Aorta (tissue), 5 donors: ENCODE measurements around the gene TXNRD2. TPM values are rescaled to one million over a fixed set of nuclear protein-coding genes. Genes with fewer than 3 reads are reported as not detected.

Source experiments
- ATAC-seq: fragments of 200-7000 bp; cut with Tn5 transposase; one replicate; pipeline ENCODE4 v1.9.1; 2022; ENCODE audit warnings: moderate library complexity; ENCODE audit not compliant: low FRiP score
- DNase-seq, 2 donors: peaks; one replicate each; pipeline ENCODE4 v3.0.0-alpha.2; 2020
- H3K27ac ChIP-seq, 2 donors: one replicate each; pipeline ENCODE4 v1.5.1; 2013; ENCODE audit warnings: low read length in 2 of 2, mild to moderate bottlenecking in 2 of 2, moderate library complexity in 2 of 2, control low read depth in 1 of 2, inconsistent platforms in 1 of 2, low read depth in 1 of 2
- H3K27me3 ChIP-seq, 2 donors: one replicate each; pipeline ENCODE4 v1.6.1; 2013; ENCODE audit warnings: control low read depth in 1 of 2, low read length in 1 of 2, mild to moderate bottlenecking in 1 of 2, moderate library complexity in 1 of 2; ENCODE audit not compliant: insufficient read depth in 2 of 2, control insufficient read depth in 1 of 2
- H3K36me3 ChIP-seq, 2 donors: one replicate each; pipeline ENCODE4 v1.6.1; 2013; ENCODE audit warnings: control low read depth in 1 of 2, low read length in 1 of 2, mild to moderate bottlenecking in 1 of 2; ENCODE audit not compliant: insufficient read depth in 2 of 2, control insufficient read depth in 1 of 2
- H3K4me1 ChIP-seq, 2 donors: one replicate each; pipeline ENCODE4 v1.6.1; 2013; ENCODE audit warnings: low read length in 2 of 2, control low read depth in 1 of 2, mild to moderate bottlenecking in 1 of 2, moderate library complexity in 1 of 2; ENCODE audit not compliant: insufficient read depth in 2 of 2, control insufficient read depth in 1 of 2
- H3K4me3 ChIP-seq, 2 donors: one replicate each; pipeline ENCODE4 v1.5.1; 2013; ENCODE audit warnings: low read length in 2 of 2, control low read depth in 1 of 2, mild to moderate bottlenecking in 1 of 2
- H3K9me3 ChIP-seq: one replicate; pipeline ENCODE4 v1.6.1; 2013; ENCODE audit warnings: mild to moderate bottlenecking, low read length; ENCODE audit not compliant: control insufficient read depth
- WGBS, 2 donors: extraction: QIAGEN DNeasy Blood & Tissue Kit; methylation state at CpG; one replicate each; pipeline ENCODE4 v1.1.7; 2013; 5-methylcytosine and 5-hydroxymethylcytosine counted together
- intact Hi-C, 2 donors: fragments of 100-400 bp; cut with DNase I; formaldehyde crosslinking; loops; one replicate each; pipeline versions ENCODE4 v1.14.2 to v1.15.0; 2022
- long read RNA-seq, 2 donors: library from polyadenylated mRNA; unstranded; transcript quantifications; one replicate each; pipeline ENCODE4 v2.0.0, GENCODE V29; 2020 to 2021
- polyA plus RNA-seq, 2 donors: library from polyadenylated mRNA; stranded (reverse); fragments of 200-250 nt; gene quantifications; one replicate each; pipeline ENCODE4 v1.2.3, GENCODE V29; 2013
- total RNA-seq, 2 donors: library from RNA; stranded (reverse); fragmentation: NEBNext Ultra II Directional; extraction: Animal tissue kit (Norgen Biotek cat#: 25700); gene quantifications; one replicate each; pipeline ENCODE4 v1.2.1, GENCODE V29; 2021
- donor health status: healthy with polysubstance abuse.
- donor health status: Bipolar disorder and iron deficiency.
- donor health status: DM: no; HTN: no; CAD: no.
- donor health status: DM: no; HTN: no; CAD: no.
- donor health status: DM: yes; HTN: yes; CAD: no.

Gene TXNRD2
- 10 to 100 TPM; 21.0 to 29.5 TPM for total RNA-seq
- polyA plus RNA-seq, result 10 to 100 TPM; 13.3 to 59.0 TPM
- long read RNA-seq, donor 1, partial matches to known transcripts, result 10 of 41 reads
- long read RNA-seq, donor 1, other reads (novel, unspliced or antisense), result 29 of 41 reads
- long read RNA-seq, donor 2, partial matches to known transcripts, result 4 of 16 reads
- long read RNA-seq, donor 2, other reads (novel, unspliced or antisense), result 10 of 16 reads

GRCh38 chr22:19941365-19942082, at the start of gene TXNRD2, which contains the start of gene COMT:
TSS of gene TXNRD2 (minus strand) at chr22:19941818. CDS start at chr22:19941803, 15 bp downstream.
TSS of gene COMT (plus strand) at chr22:19941772. CDS start at chr22:19962527, 20,755 bp downstream.
- DNase-seq, result peak; percentile 84 to 92
- no peaks in the 10 kb centered on the region for H3K9me3 ChIP-seq
- peak within 1 kb of the TSS; percentile 54 to 92 for H3K4me3 ChIP-seq
- H3K27ac ChIP-seq, result peak within 1 kb of the TSS; percentile 94 to 97
- H3K36me3 ChIP-seq, result no peaks in the 10 kb centered on the region
- 0 to 1% methylated on average over 54 to 63 of the region's 63 CpGs for WGBS, 2 donors
- peak; percentile 92 for ATAC-seq
- intact Hi-C loops, result no loop called here
- no peaks in the 10 kb centered on the region for H3K27me3 ChIP-seq
- H3K4me1 ChIP-seq, result peaks cover 2 to 6% of the 10 kb centered on the region in 2 donors

GRCh38 chr22:19991395-19991644, 49.7 kb upstream of the TXNRD2 start:
- DNase-seq (no peak), ATAC-seq (peak; percentile 49)
- H3K4me1 ChIP-seq, result no peaks in the 10 kb centered on the region
- no peaks in the 10 kb centered on the region for H3K9me3 ChIP-seq
- intact Hi-C loops, result no loop called here
- no peaks in the 10 kb centered on the region for H3K36me3 ChIP-seq
- H3K4me3 ChIP-seq, result no peak overlapping the region
- H3K27me3 ChIP-seq, result no peaks in the 10 kb centered on the region
- peak overlapping the region; percentile 10 to 72 for H3K27ac ChIP-seq

GRCh38 chr22:19990609-19991394, 49.2 kb upstream of the TXNRD2 start:
- H3K27ac ChIP-seq, result peak overlapping the region; percentile 10 to 72
- no peaks in the 10 kb centered on the region for H3K27me3 ChIP-seq
- H3K4me3 ChIP-seq, result no peak overlapping the region
- WGBS, 2 donors, result 71 to 82% methylated on average over 20 of the region's 20 CpGs
- H3K36me3 ChIP-seq, result no peaks in the 10 kb centered on the region
- intact Hi-C loops, result no loop called here
- DNase-seq (peak in 1 of 2 donors; percentile 74), ATAC-seq (no peak)
- H3K9me3 ChIP-seq, result no peaks in the 10 kb centered on the region
- no peaks in the 10 kb centered on the region for H3K4me1 ChIP-seq

- H3K27ac ChIP-seq, result peak overlapping the region in 1 of 2 donors; percentile 72
- WGBS, 2 donors, result 50 to 94% methylated on average over 2 of the region's 2 CpGs
- DNase-seq (peak in 1 of 2 donors; percentile 67), ATAC-seq (no peak)
- no peaks in the 10 kb centered on the region for H3K27me3 ChIP-seq
- no peaks in the 10 kb centered on the region for H3K9me3 ChIP-seq
- no peaks in the 10 kb centered on the region for H3K36me3 ChIP-seq
- intact Hi-C loops, result no loop called here
- H3K4me1 ChIP-seq, result no peaks in the 10 kb centered on the region
- H3K4me3 ChIP-seq, result no peak overlapping the region
These were observed 48.6 kb upstream of the TXNRD2 start for GRCh38 chr22:19990188-19990587.

- ATAC-seq (no peak), DNase-seq (no peak)
- Histone ChIP-seq H3K27me3 (no peaks in the 10 kb centered on the region), H3K36me3 (no peaks in the 10 kb centered on the region), H3K4me3 (no peak overlapping the region), H3K4me1 (no peaks in the 10 kb centered on the region), H3K9me3 (no peaks in the 10 kb centered on the region), H3K27ac (peak overlapping the region in 1 of 2 donors; percentile 4)
- 94 to 100% methylated on average over 2 to 3 of the region's 3 CpGs for WGBS, 2 donors
- intact Hi-C loops, result no loop called here
These were observed 48.1 kb upstream of the TXNRD2 start for GRCh38 chr22:19989725-19990067.

- Histone ChIP-seq H3K36me3 (no peaks in the 10 kb centered on the region), H3K27ac (no peak overlapping the region), H3K27me3 (no peaks in the 10 kb centered on the region), H3K9me3 (no peaks in the 10 kb centered on the region), H3K4me1 (no peaks in the 10 kb centered on the region), H3K4me3 (no peak overlapping the region)
- DNase-seq (no peak), ATAC-seq (no peak)
- intact Hi-C loops, result no loop called here
- WGBS, 2 donors, result 88 to 89% methylated on average over 18 of the region's 18 CpGs
These were observed 47.5 kb upstream of the TXNRD2 start for GRCh38 chr22:19988965-19989724.

- Histone ChIP-seq H3K27ac (no peak overlapping the region), H3K9me3 (no peaks in the 10 kb centered on the region), H3K36me3 (no peaks in the 10 kb centered on the region), H3K27me3 (no peaks in the 10 kb centered on the region), H3K4me3 (no peak overlapping the region), H3K4me1 (no peaks in the 10 kb centered on the region)
- intact Hi-C loops, result no loop called here
- 93 to 95% methylated on average over 9 of the region's 9 CpGs for WGBS, 2 donors
- DNase-seq, result no peak
- no peak for ATAC-seq
These were observed 46.8 kb upstream of the TXNRD2 start for GRCh38 chr22:19988331-19988808.
